Colonic mucosa (tissue), 4 donors: ENCODE results near the gene MNAT1. TPM values are rescaled to one million over a fixed set of nuclear protein-coding genes. Genes with fewer than 3 reads are reported as not detected.
A peak's percentile ranks its signal among the peaks of the same experiment; 100 is the strongest.

Experiments used
- DNase-seq: peaks from one replicate; pipeline ENCODE4 v3.0.0-alpha.2; 2020
- H3K27ac ChIP-seq: fragments of 200-600 bp; one replicate; pipeline ENCODE4 v1.8.0; 2021
- H3K27me3 ChIP-seq: fragments of 200-600 bp; one replicate; pipeline ENCODE4 v1.8.0; 2021
- H3K36me3 ChIP-seq: fragments of 200-600 bp; one replicate; pipeline ENCODE4 v1.8.0; 2021
- H3K4me1 ChIP-seq: fragments of 200-600 bp; one replicate; pipeline ENCODE4 v1.8.0; 2021; ENCODE audit warnings: mild to moderate bottlenecking
- H3K4me3 ChIP-seq: fragments of 200-600 bp; one replicate; pipeline ENCODE4 v1.8.0; 2021
- H3K9ac ChIP-seq, 2 donors: one replicate each; pipeline ENCODE4 v1.7.0; 2013; ENCODE audit warnings: control low read depth in 2 of 2, low read depth in 2 of 2, low read length in 2 of 2
- H3K9me3 ChIP-seq: fragments of 200-600 bp; one replicate; pipeline ENCODE4 v1.8.0; 2021
- intact Hi-C: fragments of 100-400 bp; cut with DNase I; formaldehyde crosslinking; loops from one replicate; pipeline ENCODE4 v1.14.1; 2022
- total RNA-seq, 2 donors: library from RNA; stranded (reverse); fragmentation: NEBNext Ultra II Directional in 1 of 2; extraction: Animal tissue kit (Norgen Biotek cat#: 25700) in 1 of 2; gene quantifications; one replicate each; pipeline ENCODE4 v1.2.1, GENCODE V29; 2021
- TF ChIP-seq, protein P1 (sequence below): fragments of 200-600 bp; IDR thresholded peaks from one replicate; pipeline ENCODE4 v1.8.0; 2022; ENCODE audit warnings: antibody characterized with exemption, mild to moderate bottlenecking
- donor health status: healthy.
- donor health status: DM: no; HTN: no; CAD: no.
- donor health status: DM: no; HTN: no; CAD: no.

The MNAT1 gene
- total RNA-seq, 2 donors from 2014 or later = 14.5 to 15.4 TPM

DNA sequence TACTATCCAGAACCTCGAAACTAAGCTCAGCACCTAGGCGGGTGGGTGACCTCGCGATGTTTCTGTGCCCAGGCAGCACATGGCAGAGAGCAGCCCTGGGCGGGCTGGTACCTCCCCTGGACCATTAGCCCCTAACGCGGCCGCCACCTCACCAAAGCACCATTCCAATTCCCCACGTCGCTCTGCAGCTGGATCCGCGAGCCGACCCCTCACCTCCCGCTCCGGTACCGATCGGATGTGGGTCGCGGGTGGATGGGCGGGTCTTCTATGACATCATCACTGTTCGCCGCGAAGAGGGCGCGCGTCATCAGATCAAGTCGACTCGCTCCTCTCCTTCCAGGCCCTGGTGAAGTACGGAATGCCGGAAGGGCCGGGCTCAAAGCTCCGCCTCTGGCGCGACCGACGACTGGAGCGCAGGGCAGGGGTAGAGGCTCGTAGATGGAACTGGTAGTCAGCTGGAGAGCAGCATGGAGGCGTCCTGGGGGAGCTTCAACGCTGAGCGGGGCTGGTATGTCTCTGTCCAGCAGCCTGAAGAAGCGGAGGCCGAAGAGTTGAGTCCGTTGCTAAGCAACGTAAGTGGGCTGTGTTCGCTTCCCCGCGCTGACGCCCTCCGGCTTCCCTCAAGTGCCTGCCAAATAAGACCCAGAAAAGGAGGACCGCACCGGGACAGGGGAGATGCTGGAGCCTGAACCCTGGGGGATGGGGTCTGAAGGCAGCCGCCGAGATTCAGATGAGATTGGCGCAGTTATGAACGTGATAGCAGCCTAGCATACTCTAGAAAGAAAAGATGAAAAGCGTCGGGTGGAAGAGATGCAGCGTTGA, 246.5 kb downstream of the MNAT1 start, which contains the start of the genes SLC38A6 and TRMT5:
SLC38A6 (plus strand) TSS at position 435 of the 822 bp plus-strand sequence; CDS start at position 468, 33 bp downstream.
TRMT5 (minus strand) TSS at position 269 of the 822 bp plus-strand sequence; CDS start at position 163, 106 bp downstream.
- intact Hi-C loops = no loop called here
- peak within 1 kb of the TSS; percentile 82 to 84 for H3K9ac ChIP-seq
- no peaks in the 10 kb centered on the region for H3K9me3 ChIP-seq
- H3K27ac ChIP-seq = peak within 1 kb of the TSS; percentile 81
- DNase-seq = peak; percentile 95
- H3K4me3 ChIP-seq = peak within 1 kb of the TSS; percentile 83
- TF ChIP-seq, protein P1, sequence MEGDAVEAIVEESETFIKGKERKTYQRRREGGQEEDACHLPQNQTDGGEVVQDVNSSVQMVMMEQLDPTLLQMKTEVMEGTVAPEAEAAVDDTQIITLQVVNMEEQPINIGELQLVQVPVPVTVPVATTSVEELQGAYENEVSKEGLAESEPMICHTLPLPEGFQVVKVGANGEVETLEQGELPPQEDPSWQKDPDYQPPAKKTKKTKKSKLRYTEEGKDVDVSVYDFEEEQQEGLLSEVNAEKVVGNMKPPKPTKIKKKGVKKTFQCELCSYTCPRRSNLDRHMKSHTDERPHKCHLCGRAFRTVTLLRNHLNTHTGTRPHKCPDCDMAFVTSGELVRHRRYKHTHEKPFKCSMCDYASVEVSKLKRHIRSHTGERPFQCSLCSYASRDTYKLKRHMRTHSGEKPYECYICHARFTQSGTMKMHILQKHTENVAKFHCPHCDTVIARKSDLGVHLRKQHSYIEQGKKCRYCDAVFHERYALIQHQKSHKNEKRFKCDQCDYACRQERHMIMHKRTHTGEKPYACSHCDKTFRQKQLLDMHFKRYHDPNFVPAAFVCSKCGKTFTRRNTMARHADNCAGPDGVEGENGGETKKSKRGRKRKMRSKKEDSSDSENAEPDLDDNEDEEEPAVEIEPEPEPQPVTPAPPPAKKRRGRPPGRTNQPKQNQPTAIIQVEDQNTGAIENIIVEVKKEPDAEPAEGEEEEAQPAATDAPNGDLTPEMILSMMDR = no peak
- H3K4me1 ChIP-seq = peaks cover 3% of the 10 kb centered on the region
- no peaks in the 10 kb centered on the region for H3K36me3 ChIP-seq
- H3K27me3 ChIP-seq = no peaks in the 10 kb centered on the region

DNA sequence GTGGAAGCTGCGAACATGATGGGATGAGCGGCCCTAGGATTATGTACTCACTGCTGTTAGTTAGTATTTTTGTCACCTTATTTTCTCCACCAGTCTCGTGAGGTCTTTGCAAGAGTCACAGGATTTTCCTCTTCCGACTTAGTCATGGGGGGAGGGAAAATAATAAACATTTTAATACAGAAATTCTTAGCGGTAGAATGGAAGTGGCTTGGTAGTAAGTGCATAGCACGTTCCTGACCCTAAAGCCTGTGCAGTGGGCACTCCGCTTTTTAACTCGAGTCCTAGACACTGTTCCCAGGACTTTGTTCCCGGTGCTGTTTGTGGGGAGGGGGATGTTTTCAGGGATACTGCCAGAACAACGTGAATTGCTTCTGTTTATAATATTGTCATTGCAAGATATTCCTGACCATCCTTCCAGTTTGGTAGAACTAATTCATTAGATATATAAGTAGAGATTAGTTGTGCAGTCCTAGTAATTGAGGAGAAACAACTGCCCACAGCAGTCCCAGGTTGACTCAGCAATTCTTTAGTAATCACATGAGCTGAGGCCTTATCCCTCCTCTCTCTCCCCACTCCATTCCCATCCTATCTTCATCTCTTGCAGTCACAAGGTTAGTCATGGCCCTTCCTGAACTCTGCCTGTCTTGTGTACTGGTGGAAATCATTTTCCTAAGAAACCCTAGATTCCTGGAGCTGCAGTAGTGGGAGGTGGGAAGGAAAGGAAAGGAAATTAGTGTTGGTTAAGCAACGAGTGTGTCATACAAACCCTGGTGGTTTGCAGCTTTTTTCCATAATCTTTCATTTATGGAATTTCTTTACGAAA, 247.3 kb downstream of the MNAT1 start:
- Histone ChIP-seq H3K9ac (peak overlapping the region; percentile 56 to 84), H3K9me3 (no peaks in the 10 kb centered on the region), H3K36me3 (no peaks in the 10 kb centered on the region), H3K4me3 (peak overlapping the region; percentile 83), H3K4me1 (peaks cover 3% of the 10 kb centered on the region), H3K27me3 (no peaks in the 10 kb centered on the region), H3K27ac (peak overlapping the region; percentile 81)
- intact Hi-C loops = no loop called here
- no peak for DNase-seq
- TF ChIP-seq, protein P1 = no peak

DNA sequence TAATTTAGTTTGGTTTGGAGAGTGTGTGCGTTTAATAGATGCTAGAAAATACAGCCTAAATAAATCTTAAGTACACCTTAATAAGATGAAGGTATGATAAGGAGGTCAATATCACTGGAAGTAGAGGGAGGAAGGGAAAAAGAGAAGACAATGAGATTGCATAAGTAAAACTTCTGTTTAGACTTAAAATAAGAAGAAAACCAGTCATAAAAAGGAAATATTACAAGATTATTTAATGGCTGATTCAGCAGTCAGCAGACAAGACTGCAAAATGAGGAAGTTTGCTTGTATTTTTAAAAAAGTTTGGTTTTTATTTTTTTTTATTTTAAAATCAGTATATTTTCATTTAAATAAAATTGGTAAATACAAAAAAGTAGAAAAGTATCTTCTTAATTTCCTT, 249.6 kb downstream of the MNAT1 start:
- H3K36me3 ChIP-seq = no peaks in the 10 kb centered on the region
- H3K4me1 ChIP-seq = peaks cover 3% of the 10 kb centered on the region
- H3K27ac ChIP-seq = no peak overlapping the region
- no peak overlapping the region for H3K4me3 ChIP-seq
- TF ChIP-seq, protein P1 = no peak
- no peak for DNase-seq
- H3K9ac ChIP-seq = no peak overlapping the region
- intact Hi-C loops = no loop called here
- H3K9me3 ChIP-seq = no peaks in the 10 kb centered on the region
- H3K27me3 ChIP-seq = no peaks in the 10 kb centered on the region

DNA sequence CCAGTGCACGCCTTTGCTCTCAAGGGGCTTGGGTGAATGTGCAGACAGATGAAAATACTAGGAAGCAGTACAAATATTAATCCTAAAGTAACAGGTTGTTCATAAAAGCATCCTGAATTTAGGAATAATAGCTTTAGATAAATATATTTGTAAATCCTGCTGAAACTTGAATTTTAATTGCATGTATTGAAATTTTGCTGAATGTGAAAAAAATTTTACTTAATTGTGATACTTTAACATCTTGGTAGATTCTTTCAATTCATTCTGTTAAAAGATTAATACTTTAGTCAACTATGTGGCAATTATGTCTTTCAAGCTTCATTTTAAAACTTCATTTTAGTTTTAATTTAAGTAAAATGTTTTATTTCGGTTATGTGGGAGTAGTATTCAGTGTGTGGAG, 251.9 kb downstream of the MNAT1 start:
- Histone ChIP-seq H3K36me3 (no peaks in the 10 kb centered on the region), H3K9me3 (no peaks in the 10 kb centered on the region), H3K9ac (no peak overlapping the region), H3K27me3 (no peaks in the 10 kb centered on the region), H3K4me1 (no peaks in the 10 kb centered on the region), H3K27ac (no peak overlapping the region), H3K4me3 (no peak overlapping the region)
- TF ChIP-seq, protein P1 = no peak
- intact Hi-C loops = no loop called here
- no peak for DNase-seq

DNA sequence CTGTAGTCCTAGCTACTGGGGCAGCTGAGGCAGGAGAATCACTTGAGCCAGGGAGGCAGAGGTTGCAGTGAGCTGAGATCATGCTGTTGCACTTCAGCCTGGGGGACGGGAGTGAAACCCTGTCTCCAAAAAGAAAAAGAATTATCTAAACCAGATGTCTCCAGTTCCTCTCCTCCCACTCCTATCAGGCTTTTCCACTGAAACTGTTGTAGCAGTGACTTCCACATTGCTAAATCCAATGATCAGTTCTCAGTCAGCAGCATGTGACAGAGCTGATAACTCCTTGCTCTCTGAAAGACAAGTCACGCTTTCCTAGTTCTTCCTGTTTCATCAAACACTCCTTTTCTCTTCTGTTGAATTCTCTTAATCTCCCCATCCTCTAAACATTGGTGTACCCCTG, 255.0 kb downstream of the MNAT1 start:
- no peak for DNase-seq
- H3K9me3 ChIP-seq = no peaks in the 10 kb centered on the region
- TF ChIP-seq, protein P1 = no peak
- no peaks in the 10 kb centered on the region for H3K27me3 ChIP-seq
- no peak overlapping the region for H3K27ac ChIP-seq
- no peaks in the 10 kb centered on the region for H3K36me3 ChIP-seq
- H3K9ac ChIP-seq = no peak overlapping the region
- H3K4me1 ChIP-seq = no peaks in the 10 kb centered on the region
- H3K4me3 ChIP-seq = no peak overlapping the region
- intact Hi-C loops = no loop called here
